Measurements from ENCODE around the gene FAM89B. TPM values are rescaled to one million over a fixed set of nuclear protein-coding genes. Genes with fewer than 3 reads are reported as not detected.

FAM89B gene
- polyA plus RNA-seq, 1 donor from 2014 or later: 75.1 TPM

- H3K9me3 ChIP-seq (ENCODE audit: low read length): no peaks in the 10 kb centered on the region
- no peak overlapping the region for H3K4me3 ChIP-seq (ENCODE audit: low read length)
- H4K20me1 ChIP-seq (ENCODE audit: insufficient read depth): no peaks in the 10 kb centered on the region
- TF ChIP-seq POLR2AphosphoS5 (IDR thresholded peaks at IDR 0.05) (no peak), REST (IDR thresholded peaks at IDR 0.05; ENCODE audit: borderline replicate concordance) (no peak), EZH2 (IDR thresholded peaks at IDR 0.05; ENCODE audit: borderline replicate concordance, insufficient read depth, low read length, poor library complexity, severe bottlenecking) (no peak), TAF1 (IDR thresholded peaks at IDR 0.05; ENCODE audit: low read depth) (no peak), SMC3 (conservative IDR thresholded peaks at IDR 0.05; ENCODE audit: poor library complexity) (no peak), MXI1 (conservative IDR thresholded peaks at IDR 0.05; ENCODE audit: poor library complexity, severe bottlenecking) (no peak), RAD21 (conservative IDR thresholded peaks at IDR 0.05) (no peak), EP300 (conservative IDR thresholded peaks at IDR 0.05; ENCODE audit: poor library complexity, severe bottlenecking) (no peak)
- TF ChIP-seq, protein P1, sequence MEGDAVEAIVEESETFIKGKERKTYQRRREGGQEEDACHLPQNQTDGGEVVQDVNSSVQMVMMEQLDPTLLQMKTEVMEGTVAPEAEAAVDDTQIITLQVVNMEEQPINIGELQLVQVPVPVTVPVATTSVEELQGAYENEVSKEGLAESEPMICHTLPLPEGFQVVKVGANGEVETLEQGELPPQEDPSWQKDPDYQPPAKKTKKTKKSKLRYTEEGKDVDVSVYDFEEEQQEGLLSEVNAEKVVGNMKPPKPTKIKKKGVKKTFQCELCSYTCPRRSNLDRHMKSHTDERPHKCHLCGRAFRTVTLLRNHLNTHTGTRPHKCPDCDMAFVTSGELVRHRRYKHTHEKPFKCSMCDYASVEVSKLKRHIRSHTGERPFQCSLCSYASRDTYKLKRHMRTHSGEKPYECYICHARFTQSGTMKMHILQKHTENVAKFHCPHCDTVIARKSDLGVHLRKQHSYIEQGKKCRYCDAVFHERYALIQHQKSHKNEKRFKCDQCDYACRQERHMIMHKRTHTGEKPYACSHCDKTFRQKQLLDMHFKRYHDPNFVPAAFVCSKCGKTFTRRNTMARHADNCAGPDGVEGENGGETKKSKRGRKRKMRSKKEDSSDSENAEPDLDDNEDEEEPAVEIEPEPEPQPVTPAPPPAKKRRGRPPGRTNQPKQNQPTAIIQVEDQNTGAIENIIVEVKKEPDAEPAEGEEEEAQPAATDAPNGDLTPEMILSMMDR (IDR thresholded peaks at IDR 0.05; ENCODE audit: poor library complexity, severe bottlenecking): no peak
- peaks cover 37% of the 10 kb centered on the region for H3K27me3 ChIP-seq (ENCODE audit: insufficient read depth, low read depth, low read length)
- H3K79me2 ChIP-seq (replicated peaks; ENCODE audit: insufficient read depth, low read length): no peaks in the 10 kb centered on the region
- no peaks in the 10 kb centered on the region for H3K36me3 ChIP-seq (ENCODE audit: insufficient read depth, low read length)
- H3K9ac ChIP-seq (ENCODE audit: low read length): no peak overlapping the region
- no peaks in the 10 kb centered on the region for H3K9me2 ChIP-seq (ENCODE audit: insufficient read depth, low read length)
- H3F3A ChIP-seq (ENCODE audit: insufficient read depth, low read length, poor library complexity, severe bottlenecking): no peaks in the 10 kb centered on the region
- H3K27ac ChIP-seq (ENCODE audit: low read length): no peak overlapping the region
- H2AFZ ChIP-seq (ENCODE audit: low read depth, low read length): no peak overlapping the region
- no peak overlapping the region for H3K4me2 ChIP-seq (ENCODE audit: low read length)
Measured at GRCh38 chr11:65589444-65590239, 17.3 kb downstream of the FAM89B start.

GRCh38 chr11:65590240-65590738 lies 18.0 kb downstream of the FAM89B start:
- Histone ChIP-seq H3K79me2 (replicated peaks; ENCODE audit: insufficient read depth, low read length) (no peaks in the 10 kb centered on the region), H3K9ac (ENCODE audit: low read length) (no peak overlapping the region), H3K4me2 (ENCODE audit: low read length) (no peak overlapping the region), H3K4me3 (ENCODE audit: low read length) (no peak overlapping the region), H3K36me3 (ENCODE audit: insufficient read depth, low read length) (no peaks in the 10 kb centered on the region), H3K27ac (ENCODE audit: low read length) (no peak overlapping the region), H3F3A (ENCODE audit: insufficient read depth, low read length, poor library complexity, severe bottlenecking) (no peaks in the 10 kb centered on the region), H4K20me1 (ENCODE audit: insufficient read depth) (no peaks in the 10 kb centered on the region), H3K9me3 (ENCODE audit: low read length) (no peaks in the 10 kb centered on the region), H3K9me2 (ENCODE audit: insufficient read depth, low read length) (no peaks in the 10 kb centered on the region), H3K27me3 (ENCODE audit: insufficient read depth, low read depth, low read length) (peaks cover 33% of the 10 kb centered on the region), H2AFZ (ENCODE audit: low read depth, low read length) (no peak overlapping the region)
- TF ChIP-seq MXI1 (conservative IDR thresholded peaks at IDR 0.05; ENCODE audit: poor library complexity, severe bottlenecking): no peak
- TF ChIP-seq EP300 (conservative IDR thresholded peaks at IDR 0.05; ENCODE audit: poor library complexity, severe bottlenecking): no peak
- TF ChIP-seq TAF1 (IDR thresholded peaks at IDR 0.05; ENCODE audit: low read depth): no peak
- TF ChIP-seq SMC3 (conservative IDR thresholded peaks at IDR 0.05; ENCODE audit: poor library complexity): no peak
- TF ChIP-seq EZH2 (IDR thresholded peaks at IDR 0.05; ENCODE audit: borderline replicate concordance, insufficient read depth, low read length, poor library complexity, severe bottlenecking): no peak
- no peak for TF ChIP-seq RAD21 (conservative IDR thresholded peaks at IDR 0.05)
- TF ChIP-seq POLR2AphosphoS5 (IDR thresholded peaks at IDR 0.05): no peak
- TF ChIP-seq REST (IDR thresholded peaks at IDR 0.05; ENCODE audit: borderline replicate concordance): no peak

All from neural cell (in vitro differentiated cells).